Right lobe of liver (tissue), 6 donors: Measurements from ENCODE around the gene PLXNC1. TPM values are rescaled to one million over a fixed set of nuclear protein-coding genes. Genes with fewer than 3 reads are reported as not detected.

Experiments
- ATAC-seq, 4 donors: fragments of 200-7000 bp; cut with Tn5 transposase; one replicate each; pipeline ENCODE4 v1.9.1; 2020; ENCODE audit warnings: mild to moderate bottlenecking in 4 of 4, moderate library complexity in 4 of 4
- DNase-seq, 3 donors: peaks; one replicate each; pipeline ENCODE4 v3.0.0-alpha.2; 2020
- H3K27ac ChIP-seq, 3 donors: fragments of 200-600 bp; one replicate each; pipeline ENCODE4 v1.8.0; 2022
- H3K27me3 ChIP-seq, 2 donors: fragments of 200-600 bp; one replicate each; pipeline ENCODE4 v1.8.0; 2022
- H3K36me3 ChIP-seq, 4 donors: fragments of 200-600 bp; sonication (generic) in 1 of 4; one replicate each; pipeline versions ENCODE4 v1.5.1 to v1.8.0; 2017 to 2022; ENCODE audit warnings: control low read depth in 1 of 4
- H3K4me1 ChIP-seq, 4 donors: fragments of 200-600 bp; sonication (generic) in 1 of 4; one replicate each; pipeline versions ENCODE4 v1.5.1 to v1.8.0; 2017 to 2022; ENCODE audit warnings: control low read depth in 1 of 4
- H3K4me3 ChIP-seq, 3 donors: fragments of 200-600 bp; one replicate each; pipeline ENCODE4 v1.8.0; 2022
- H3K9me3 ChIP-seq, 4 donors: fragments of 200-600 bp; sonication (generic) in 1 of 4; one replicate each; pipeline versions ENCODE4 v1.5.1 to v1.8.0; 2017 to 2022; ENCODE audit warnings: control low read depth in 1 of 4
- CTCF ChIP-seq, 4 donors: fragments of 200-600 bp in 3 of 4; fragments of 450-650 bp in 1 of 4; IDR thresholded peaks; one replicate each; pipeline versions ENCODE4 v1.5.1 to v1.8.0; 2016 to 2022; ENCODE audit warnings: antibody characterized with exemption in 4 of 4, mild to moderate bottlenecking in 2 of 4
- POLR2A ChIP-seq: fragments of 450-650 bp; IDR thresholded peaks from one replicate; pipeline ENCODE4 v1.6.1; 2017; ENCODE audit warnings: antibody characterized with exemption, mild to moderate bottlenecking
- WGBS: methylation state at CpG from one replicate; pipeline ENCODE4 v1.1.6; 2018; ENCODE audit warnings: low coverage, low lambda C conversion rate; ENCODE audit not compliant: insufficient coverage; ENCODE audit errors: missing lambda C conversion rate; 5-methylcytosine and 5-hydroxymethylcytosine counted together
- intact Hi-C, 2 donors: fragments of 100-400 bp; cut with DNase I; formaldehyde crosslinking; loops; one replicate each; pipeline versions ENCODE4 v1.11.2 to v1.14.1; 2022
- total RNA-seq, 6 experiments: library from RNA; depleted of rRNA in 2 of 6; stranded (reverse); fragments of >200 nt in 2 of 6; fragmentation: NEBNext Ultra II Directional in 3 of 6; extraction: Animal tissue kit (Norgen Biotek cat#: 25700) in 3 of 6; gene quantifications; one replicate each; pipeline versions ENCODE4 v1.1.0 to v1.2.4, GENCODE V29; 2016 to 2023
- donor health status: DM: no; HTN: yes; CAD: no.
- donor health status: DM: no; HTN: no; CAD: no.
- donor health status: DM: no; HTN: no; CAD: no.
- donor health status: DM: no; HTN: yes; CAD: no.
- donor health status: DM: no; HTN: yes; CAD: no.

Gene PLXNC1
- total RNA-seq, 6 experiments from 2014 or later: 1.6 to 7.0 (median 3.5) TPM

GRCh38 chr12:94165138-94165537 lies 16.8 kb downstream of the PLXNC1 start:
- no peak overlapping the region for H3K27ac ChIP-seq
- no peaks in the 10 kb centered on the region for H3K27me3 ChIP-seq
- ATAC-seq (no peak), DNase-seq (no peak)
- no peaks in the 10 kb centered on the region for H3K4me1 ChIP-seq
- intact Hi-C loops: no loop called here
- no peaks in the 10 kb centered on the region for H3K36me3 ChIP-seq
- WGBS: 70% methylated on average over 2 of the region's 4 CpGs
- no peaks in the 10 kb centered on the region for H3K9me3 ChIP-seq
- TF ChIP-seq CTCF (IDR thresholded peaks at IDR 0.05): no peak
- TF ChIP-seq POLR2A: no peak
- no peak overlapping the region for H3K4me3 ChIP-seq

GRCh38 chr12:94165670-94166364 lies 17.4 kb downstream of the PLXNC1 start:
- TF ChIP-seq CTCF (IDR thresholded peaks at IDR 0.05) (no peak), POLR2A (no peak)
- 71% methylated on average over 6 of the region's 6 CpGs for WGBS
- no peak overlapping the region for H3K4me3 ChIP-seq

GRCh38 chr12:94167071-94167755 lies 18.8 kb downstream of the PLXNC1 start:
- Histone ChIP-seq H3K27ac (no peak overlapping the region), H3K4me1 (no peaks in the 10 kb centered on the region), H3K9me3 (no peaks in the 10 kb centered on the region), H3K4me3 (no peak overlapping the region), H3K36me3 (no peaks in the 10 kb centered on the region), H3K27me3 (no peaks in the 10 kb centered on the region)
- ATAC-seq (no peak), DNase-seq (no peak)
- WGBS: 82% methylated on average over 8 of the region's 8 CpGs
- intact Hi-C loops: no loop called here
- TF ChIP-seq POLR2A (no peak), CTCF (IDR thresholded peaks at IDR 0.05) (no peak)

More at GRCh38 chr12:94165670-94166364, 17.4 kb downstream of the PLXNC1 start:
- H3K27ac ChIP-seq: no peak overlapping the region
- no peaks in the 10 kb centered on the region for H3K9me3 ChIP-seq
- no peak for DNase-seq
- no peaks in the 10 kb centered on the region for H3K27me3 ChIP-seq
- ATAC-seq: no peak
- H3K4me1 ChIP-seq: no peaks in the 10 kb centered on the region
- H3K36me3 ChIP-seq: no peaks in the 10 kb centered on the region
- intact Hi-C loops: no loop called here

- 43% methylated on average over 9 of the region's 9 CpGs for WGBS
- intact Hi-C loops: no loop called here
Observed at GRCh38 chr12:94167756-94168416, 19.5 kb downstream of the PLXNC1 start.

More at GRCh38 chr12:94167756-94168416, 19.5 kb downstream of the PLXNC1 start:
- Histone ChIP-seq H3K4me3 (no peak overlapping the region), H3K27ac (no peak overlapping the region), H3K4me1 (no peaks in the 10 kb centered on the region), H3K9me3 (no peaks in the 10 kb centered on the region), H3K36me3 (no peaks in the 10 kb centered on the region), H3K27me3 (no peaks in the 10 kb centered on the region)
- TF ChIP-seq CTCF (IDR thresholded peaks at IDR 0.05): no peak
- TF ChIP-seq POLR2A: no peak
- DNase-seq (no peak), ATAC-seq (peak in 3 of 4 donors; percentile 16 to 36 (median 18))
